Heart left ventricle (tissue), 16 donors: ENCODE results near the gene MTARC2. TPM values are rescaled to one million over a fixed set of nuclear protein-coding genes. Genes with fewer than 3 reads are reported as not detected.

Experiments
- ATAC-seq, 4 donors: fragments of 200-7000 bp; cut with Tn5 transposase; one replicate each; pipeline ENCODE4 v1.9.1; 2020 to 2022; ENCODE audit warnings: moderate library complexity in 4 of 4, mild to moderate bottlenecking in 3 of 4, moderate number of reproducible peaks in 1 of 4
- DNase-seq, 5 donors: peaks; one replicate each; pipeline ENCODE4 v3.0.0-alpha.2; 2020
- H3K27ac ChIP-seq, 12 donors: fragments of 200-600 bp; sonication (generic) in 4 of 12; one replicate each; pipeline versions ENCODE4 v1.5.0 to v1.8.0; 2016 to 2022; ENCODE audit warnings: mild to moderate bottlenecking in 2 of 12
- H3K27me3 ChIP-seq, 9 donors: fragments of 200-600 bp; sonication (generic) in 2 of 9; one replicate each; pipeline versions ENCODE4 v1.5.1 to v1.8.0; 2016 to 2022; ENCODE audit warnings: mild to moderate bottlenecking in 3 of 9
- H3K36me3 ChIP-seq, 9 donors: fragments of 200-600 bp; sonication (generic) in 2 of 9; one replicate each; pipeline versions ENCODE4 v1.5.0 to v1.8.0; 2018 to 2022; ENCODE audit warnings: mild to moderate bottlenecking in 2 of 9
- H3K4me1 ChIP-seq, 12 donors: fragments of 200-600 bp; sonication (generic) in 4 of 12; one replicate each; pipeline versions ENCODE4 v1.5.0 to v1.8.0; 2016 to 2022; ENCODE audit warnings: mild to moderate bottlenecking in 3 of 12
- H3K4me3 ChIP-seq, 12 donors: fragments of 200-600 bp; sonication (generic) in 4 of 12; one replicate each; pipeline versions ENCODE4 v1.5.0 to v1.8.0; 2017 to 2022; ENCODE audit warnings: mild to moderate bottlenecking in 9 of 12, moderate library complexity in 4 of 12
- H3K9me3 ChIP-seq, 12 donors: fragments of 200-600 bp; sonication (generic) in 4 of 12; one replicate each; pipeline versions ENCODE4 v1.5.0 to v1.8.0; 2016 to 2022; ENCODE audit warnings: mild to moderate bottlenecking in 1 of 12
- CTCF ChIP-seq, 12 donors: fragments of 200-600 bp; sonication (generic) in 4 of 12; IDR thresholded peaks; one replicate each; pipeline versions ENCODE4 v1.5.0 to v1.8.0; 2018 to 2022; ENCODE audit warnings: antibody characterized with exemption in 12 of 12, mild to moderate bottlenecking in 5 of 12
- POLR2A ChIP-seq, 2 donors: fragments of 450-650 bp; IDR thresholded peaks; one replicate each; pipeline ENCODE4 v1.6.1; 2017; ENCODE audit warnings: antibody characterized with exemption in 2 of 2, mild to moderate bottlenecking in 2 of 2, moderate library complexity in 2 of 2
- WGBS, 4 donors: extraction: QIAGEN DNeasy Blood & Tissue Kit in 2 of 4; methylation state at CpG; one replicate each; pipeline versions ENCODE4 v1.1.5 to v1.1.7; 2013 to 2018; 5-methylcytosine and 5-hydroxymethylcytosine counted together
- intact Hi-C, 10 donors: fragments of 100-400 bp; cut with DNase I; formaldehyde crosslinking; loops; one replicate each; pipeline versions ENCODE4 v1.11.1 to v1.14.2; 2022
- polyA plus RNA-seq, 2 donors: library from polyadenylated mRNA; stranded (reverse); fragments of 200-250 nt; gene quantifications; one replicate each; pipeline ENCODE4 v1.2.3, GENCODE V29; 2013
- total RNA-seq, 9 donors: library from RNA; depleted of rRNA in 2 of 9; stranded (reverse); fragments of >200 nt in 2 of 9; fragmentation: NEBNext Ultra II Directional in 3 of 9; extraction: Animal tissue kit (Norgen Biotek cat#: 25700) in 3 of 9; gene quantifications; one replicate each; pipeline versions ENCODE4 v1.1.0 to v1.2.4, GENCODE V29; 2016 to 2023
- donor health status: ischemic (EF 13 %, LVEDD 7.1; RV severe dilation, severe dysfunction).
- donor health status: healthy with polysubstance abuse.
- donor health status: DM: no; HTN: yes; CAD: no.
- donor health status: DM: no; HTN: no; CAD: no.
- donor health status: ischemic (EF 25% LVEDD 6.9; RV normal size, moderate dysfunction).
- donor health status: ischemic (EF 25% LVEDD 5.7; RV mildly dilated, moderate dysfunction).
- donor health status: healthy.
- donor health status: DM: yes; HTN: yes; CAD: no.
- donor health status: ischemic (EF 35%, LVEDD 5.7; RV mildly dilated, moderate dysfunction).
- donor health status: nonischemic (EF 11% LVEDD 7.7; RV severe dilation, severe dysfunction).
- donor health status: DM: yes; HTN: yes; CAD: no.
- donor health status: PGD.
- donor health status: ischemic (EF 29% LVEDD 5.4; RV normal size, mild dysfunction).
- donor health status: nonischemic (EF 23%, LVEDD 6.1; RV moderate dilation, normal function).

Gene MTARC2
- total and polyA plus RNA-seq, 11 donors = 10.4 to 29.1 (median 20.3) TPM

GRCh38 chr1:220785166-220786056, 37.3 kb downstream of the MTARC2 start:
- intact Hi-C loops = no loop called here
- 87 to 90% (median 89%) methylated on average over 11 of the region's 11 CpGs for WGBS, 4 donors
- ATAC-seq (no peak), DNase-seq (no peak)
- Histone ChIP-seq H3K4me3 (peak overlapping the region in 3 of 12 donors; percentile 67 to 76 (median 68)), H3K4me1 (peaks cover 0 to 28% (median 12%) of the 10 kb centered on the region in 12 donors), H3K36me3 (peaks cover 0 to 45% (median 23%) of the 10 kb centered on the region in 9 donors), H3K9me3 (no peaks in the 10 kb centered on the region), H3K27ac (peak overlapping the region in 8 of 12 donors; percentile 28 to 80 (median 70)), H3K27me3 (peaks cover 0 to 9% (median 0%) of the 10 kb centered on the region in 9 donors)
- no peak for TF ChIP-seq CTCF (IDR thresholded peaks at IDR 0.05)
- TF ChIP-seq POLR2A (IDR thresholded peaks at IDR 0.05) = no peak

GRCh38 chr1:220786057-220786336, 37.9 kb downstream of the MTARC2 start:
- 22 to 26% (median 23%) methylated on average over 13 of the region's 13 CpGs for WGBS, 4 donors
- TF ChIP-seq POLR2A (IDR thresholded peaks at IDR 0.05) = no peak
- no peak for TF ChIP-seq CTCF (IDR thresholded peaks at IDR 0.05)
- Histone ChIP-seq H3K4me3 (peak overlapping the region; percentile 50 to 85 (median 62)), H3K27me3 (peaks cover 0 to 9% (median 0%) of the 10 kb centered on the region in 9 donors), H3K27ac (peak overlapping the region in 11 of 12 donors; percentile 28 to 80 (median 69)), H3K36me3 (peaks cover 0 to 39% (median 23%) of the 10 kb centered on the region in 9 donors), H3K9me3 (no peaks in the 10 kb centered on the region), H3K4me1 (peaks cover 0 to 31% (median 13%) of the 10 kb centered on the region in 12 donors)
- DNase-seq (no peak), ATAC-seq (peak in 3 of 4 donors; percentile 39 to 59 (median 49))
- intact Hi-C loops = no loop called here

GRCh38 chr1:220786337-220787068, 38.4 kb downstream of the MTARC2 start, which contains the start of gene MTARC1:
MTARC1 (plus strand) TSS chr1:220786913; CDS start chr1:220786945, 32 bp downstream.
- intact Hi-C loops = no loop called here
- no peak for TF ChIP-seq POLR2A (IDR thresholded peaks at IDR 0.05)
- TF ChIP-seq CTCF (IDR thresholded peaks at IDR 0.05) = peak in 7 of 12 donors; percentile 23 to 50 (median 37)
- DNase-seq (peak; percentile 80 to 88 (median 86)), ATAC-seq (peak; percentile 75 to 93 (median 90))
- H3K36me3 ChIP-seq = peaks cover 0 to 34% (median 23%) of the 10 kb centered on the region in 9 donors
- no peaks in the 10 kb centered on the region for H3K9me3 ChIP-seq
- H3K4me1 ChIP-seq = peaks cover 0 to 36% (median 17%) of the 10 kb centered on the region in 12 donors
- peak within 1 kb of the TSS; percentile 50 to 85 (median 62) for H3K4me3 ChIP-seq
- 1 to 8% (median 2%) methylated on average over 28 to 56 of the region's 56 CpGs for WGBS, 4 donors
- peaks cover 0 to 9% (median 0%) of the 10 kb centered on the region in 9 donors for H3K27me3 ChIP-seq
- peak within 1 kb of the TSS in 11 of 12 donors; percentile 28 to 80 (median 69) for H3K27ac ChIP-seq
